Endothelial cell of umbilical vein (primary cell): ENCODE data around the gene SLC12A7. TPM values are rescaled to one million over a fixed set of nuclear protein-coding genes. Genes with fewer than 3 reads are reported as not detected.

Source experiments
- BruUV-seq: library from RNA; stranded (reverse); fragments of 400-500 nt; replicated peaks from 2 replicates; lab custom pipeline; 2021; lab: Mats Ljungman, UMichigan
- CTCF ChIA-PET: fragments of 300-600, 350-600 bp; sonication (Branson Sonifier 250); formaldehyde crosslinking; loops from one replicate; lab custom pipeline; 2021; ENCODE audit warnings: antibody characterized with exemption, inconsistent platforms; lab: Charles Lee
- POLR2A ChIA-PET: fragments of 300-600, 350-600 bp; sonication (Branson Sonifier 250); formaldehyde crosslinking; loops from one replicate; lab custom pipeline; 2021; ENCODE audit warnings: antibody characterized with exemption, inconsistent platforms; lab: Charles Lee
- DNase-seq: peaks from one replicate; pipeline ENCODE4 v3.0.0-alpha.2; 2011; ENCODE audit warnings: low read depth, low spot score
- FAIRE-seq: peaks from 2 replicates; lab custom pipeline; 2011; peaks lifted over from hg19 to GRCh38; lab: Jason Lieb, UNC
- H2AFZ ChIP-seq: 2 replicates; pipeline ENCODE4 v1.6.0; 2012; ENCODE audit warnings: low read depth, low read length, control low read depth, inconsistent platforms
- H3K27ac ChIP-seq: 2 replicates; pipeline ENCODE4 v1.5.1; 2011; ENCODE audit warnings: low read depth, mild to moderate bottlenecking, control low read depth, low read length, moderate library complexity; ENCODE audit not compliant: insufficient read depth
- H3K27me3 ChIP-seq, 2 experiments: 2 replicates each; pipeline versions ENCODE4 v1.6.0 to v1.6.1; 2011; ENCODE audit warnings: low read length in 2 of 2, mixed read lengths in 1 of 2; ENCODE audit not compliant: control insufficient read depth in 2 of 2, insufficient read depth in 2 of 2
- H3K36me3 ChIP-seq, 2 experiments: 2 replicates in 1 of 2; 3 replicates in 1 of 2; pipeline ENCODE4 v1.5.1; 2011; ENCODE audit warnings: low read length in 2 of 2, mild to moderate bottlenecking in 1 of 2, moderate library complexity in 1 of 2; ENCODE audit not compliant: control insufficient read depth in 2 of 2, insufficient read depth in 2 of 2; ENCODE audit errors: extremely low read depth in 1 of 2
- H3K4me1 ChIP-seq: 3 replicates; pipeline ENCODE4 v1.5.1; 2011; ENCODE audit warnings: mild to moderate bottlenecking, low read length; ENCODE audit not compliant: control insufficient read depth, insufficient read depth; ENCODE audit errors: extremely low read depth
- H3K4me2 ChIP-seq: 2 replicates; pipeline ENCODE4 v1.6.1; 2011; ENCODE audit warnings: low read length, control low read depth, mixed read lengths; ENCODE audit not compliant: insufficient read depth
- H3K4me3 ChIP-seq, 3 experiments: fragments of 200-600 bp in 1 of 3; sonication (generic), shearing (Covaris generic) in 1 of 3; replicated peaks in 1 of 3; 2 replicates each; pipeline ENCODE4 v1.5.1; 2011 to 2016; ENCODE audit warnings: control low read depth in 3 of 3, low read length in 3 of 3, mild to moderate bottlenecking in 2 of 3, inconsistent platforms in 1 of 3, low read depth in 1 of 3, moderate library complexity in 1 of 3; ENCODE audit not compliant: insufficient read depth in 1 of 3
- H3K79me2 ChIP-seq: 2 replicates; pipeline ENCODE4 v1.6.0; 2012; ENCODE audit warnings: low read length, inconsistent platforms; ENCODE audit not compliant: control insufficient read depth, insufficient read depth
- H3K9ac ChIP-seq: replicated peaks from 2 replicates; pipeline ENCODE3; 2011; ENCODE audit warnings: low read length, control low read depth; ENCODE audit not compliant: insufficient read depth; ENCODE audit errors: extremely low read depth
- H3K9me1 ChIP-seq: replicated peaks from 3 replicates; pipeline ENCODE4 v1.6.0; 2011; ENCODE audit warnings: mild to moderate bottlenecking, low read length; ENCODE audit not compliant: control insufficient read depth, insufficient read depth; ENCODE audit errors: extremely low read depth
- H3K9me3 ChIP-seq: replicated peaks from 2 replicates; pipeline ENCODE4 v1.5.1; 2012; ENCODE audit warnings: low read length, inconsistent platforms; ENCODE audit not compliant: control insufficient read depth, insufficient read depth
- H4K20me1 ChIP-seq: replicated peaks from 2 replicates; pipeline ENCODE3; 2011; ENCODE audit warnings: mild to moderate bottlenecking, low read length; ENCODE audit not compliant: control insufficient read depth, insufficient read depth; ENCODE audit errors: extremely low read depth
- EZH2 ChIP-seq: IDR thresholded peaks from 2 replicates; pipeline ENCODE4 v1.6.1; 2012; ENCODE audit warnings: borderline replicate concordance, low read depth, mild to moderate bottlenecking, moderate library complexity, low read length, inconsistent platforms; ENCODE audit not compliant: severe bottlenecking
- FOS ChIP-seq: IDR thresholded peaks from 2 replicates; pipeline ENCODE4 v1.6.1; 2011; ENCODE audit warnings: mild to moderate bottlenecking, low read length, moderate library complexity, borderline replicate concordance; ENCODE audit not compliant: insufficient read depth
- MYC ChIP-seq: IDR thresholded peaks from one replicate; pipeline ENCODE4 v1.6.1; 2011; ENCODE audit warnings: mild to moderate bottlenecking, low read depth, low read length
- POLR2A ChIP-seq: IDR thresholded peaks from 2 replicates; pipeline ENCODE4 v1.6.1; 2012; ENCODE audit warnings: low read depth, mild to moderate bottlenecking, control low read depth, low read length
- dilution Hi-C: fragments of 300-500 bp; cut with MboI; formaldehyde crosslinking; loops from one replicate; pipeline ENCODE4 v1.15.0; 2019; ENCODE audit warnings: low sequenced_read_pairs; ENCODE audit not compliant: extremely low pct_ligation_motif_present
- intact Hi-C: fragments of 100-400 bp; cut with micrococcal nuclease; formaldehyde crosslinking; loops from one replicate; pipeline ENCODE4 v1.10.0; 2022
- polyA plus RNA-seq, 4 experiments: library from polyadenylated mRNA; depleted of rRNA in 3 of 4; stranded (reverse) in 3 of 4; unstranded in 1 of 4; fragments of >200 nt; gene quantifications; 2 replicates each; pipeline versions ENCODE4 v1.2.1 to v1.2.3, GENCODE V29; 2011 to 2012; ENCODE audit warnings: missing spikeins in 1 of 4
- total RNA-seq: library from RNA; stranded (reverse); gene quantifications from 2 replicates; pipeline ENCODE4 v1.2.3, GENCODE V29; 2021
- TF ChIP-seq, protein P1 (sequence below), 2 donors: IDR thresholded peaks; 1 replicate in 1 of 2; 2 replicates in 1 of 2; pipeline ENCODE4 v1.5.1; 2011; ENCODE audit warnings: low read length in 2 of 2, mild to moderate bottlenecking in 2 of 2, moderate library complexity in 2 of 2, control low read depth in 1 of 2, inconsistent platforms in 1 of 2, low read depth in 1 of 2; ENCODE audit not compliant: insufficient read depth in 1 of 2; ENCODE audit errors: extremely low read depth in 1 of 2

The SLC12A7 gene
- total and polyA plus RNA-seq, 2 donors (not counting 3 experiments of a cell fraction or from before 2014, with no cell fraction given), result 16.4 to 38.8 TPM

DNA sequence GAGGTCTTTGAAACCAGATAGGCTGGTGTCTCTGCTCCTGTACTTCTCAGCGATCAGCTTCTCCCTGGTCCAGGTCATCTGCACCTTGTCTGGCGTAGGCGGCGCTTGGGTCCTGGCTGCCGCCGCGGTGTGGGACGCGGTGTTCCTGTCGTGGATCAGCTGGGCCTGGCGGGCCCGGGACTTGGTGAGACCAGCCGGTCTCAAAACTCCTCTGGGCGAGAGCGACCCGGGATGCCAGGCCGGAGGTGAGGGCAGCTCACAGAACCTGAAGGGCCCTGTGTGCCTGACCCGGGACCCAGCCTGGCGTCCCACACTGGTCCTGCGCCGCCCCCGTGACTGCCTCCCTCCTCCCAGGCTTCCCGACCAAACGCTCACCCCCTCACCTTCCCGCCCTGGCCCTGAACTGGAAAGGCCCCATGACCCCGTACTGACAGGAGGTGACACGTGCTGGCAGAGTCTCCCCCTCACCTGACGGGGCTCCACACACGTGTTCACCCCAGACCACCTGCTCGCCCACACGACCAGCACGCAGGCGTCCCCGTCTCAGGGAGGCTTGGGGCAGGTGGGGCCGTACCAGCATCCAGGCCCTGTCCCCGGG, 54.3 kb downstream of the SLC12A7 start:
- Histone ChIP-seq H3K4me2 (no peak overlapping the region), H3K27ac (no peak overlapping the region), H3K9ac (no peak overlapping the region), H3K4me1 (no peaks in the 10 kb centered on the region), H3K9me3 (no peaks in the 10 kb centered on the region), H3K79me2 (no peaks in the 10 kb centered on the region), H2AFZ (no peak overlapping the region), H3K4me3 (no peak overlapping the region), H3K27me3 (no peaks in the 10 kb centered on the region), H3K36me3 (peaks cover 0 to 14% of the 10 kb centered on the region in 2 experiments), H4K20me1 (no peaks in the 10 kb centered on the region), H3K9me1 (no peaks in the 10 kb centered on the region)
- ChIA-PET CTCF (no interaction called here), POLR2A (no interaction called here)
- FAIRE-seq, result no peak
- no TSS peak for BruUV-seq
- DNase-seq, result no peak
- intact Hi-C loops (no loop called here), dilution Hi-C loops (no loop called here)
- TF ChIP-seq MYC, result no peak
- TF ChIP-seq, protein P1, sequence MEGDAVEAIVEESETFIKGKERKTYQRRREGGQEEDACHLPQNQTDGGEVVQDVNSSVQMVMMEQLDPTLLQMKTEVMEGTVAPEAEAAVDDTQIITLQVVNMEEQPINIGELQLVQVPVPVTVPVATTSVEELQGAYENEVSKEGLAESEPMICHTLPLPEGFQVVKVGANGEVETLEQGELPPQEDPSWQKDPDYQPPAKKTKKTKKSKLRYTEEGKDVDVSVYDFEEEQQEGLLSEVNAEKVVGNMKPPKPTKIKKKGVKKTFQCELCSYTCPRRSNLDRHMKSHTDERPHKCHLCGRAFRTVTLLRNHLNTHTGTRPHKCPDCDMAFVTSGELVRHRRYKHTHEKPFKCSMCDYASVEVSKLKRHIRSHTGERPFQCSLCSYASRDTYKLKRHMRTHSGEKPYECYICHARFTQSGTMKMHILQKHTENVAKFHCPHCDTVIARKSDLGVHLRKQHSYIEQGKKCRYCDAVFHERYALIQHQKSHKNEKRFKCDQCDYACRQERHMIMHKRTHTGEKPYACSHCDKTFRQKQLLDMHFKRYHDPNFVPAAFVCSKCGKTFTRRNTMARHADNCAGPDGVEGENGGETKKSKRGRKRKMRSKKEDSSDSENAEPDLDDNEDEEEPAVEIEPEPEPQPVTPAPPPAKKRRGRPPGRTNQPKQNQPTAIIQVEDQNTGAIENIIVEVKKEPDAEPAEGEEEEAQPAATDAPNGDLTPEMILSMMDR (IDR thresholded peaks at IDR 0.05; ENCODE audit: extremely low read depth in 1 of 2, insufficient read depth in 1 of 2, low read depth in 1 of 2, low read length in 2 of 2), result no peak
- TF ChIP-seq FOS, result no peak
- no peak for TF ChIP-seq EZH2
- no peak for TF ChIP-seq POLR2A
